Endodermal cell (in vitro differentiated cells): ENCODE measurements around the gene ZBTB7A. TPM values are rescaled to one million over a fixed set of nuclear protein-coding genes. Genes with fewer than 3 reads are reported as not detected.

Experiments
- DNase-seq: peaks from one replicate; pipeline ENCODE4 v3.0.0-alpha.2; 2017
- H3K27ac ChIP-seq: 2 replicates; pipeline ENCODE4 v1.5.1; 2013; ENCODE audit warnings: mild to moderate bottlenecking, low read depth, low read length, moderate library complexity
- H3K27me3 ChIP-seq: 2 replicates; pipeline ENCODE4 v1.6.1; 2013; ENCODE audit warnings: mild to moderate bottlenecking, low read length, moderate library complexity; ENCODE audit not compliant: insufficient read depth, control insufficient read depth, poor library complexity, severe bottlenecking
- H3K36me3 ChIP-seq: 2 replicates; pipeline ENCODE4 v1.7.0; 2013; ENCODE audit warnings: mild to moderate bottlenecking, low read length, moderate library complexity; ENCODE audit not compliant: control insufficient read depth, insufficient read depth
- H3K4me1 ChIP-seq: one replicate; pipeline ENCODE4 v1.7.0; 2013; ENCODE audit warnings: low read length; ENCODE audit not compliant: control insufficient read depth, insufficient read depth
- H3K4me3 ChIP-seq: 2 replicates; pipeline ENCODE4 v1.5.1; 2013; ENCODE audit warnings: mild to moderate bottlenecking, low read length, moderate library complexity
- H3K9ac ChIP-seq: 2 replicates; pipeline ENCODE4 v1.6.1; 2013; ENCODE audit warnings: mild to moderate bottlenecking, low read length, moderate library complexity; ENCODE audit not compliant: poor library complexity, severe bottlenecking; ENCODE audit errors: extremely low read depth
- H3K9me3 ChIP-seq: 2 replicates; pipeline ENCODE4 v1.6.1; 2013; ENCODE audit warnings: mild to moderate bottlenecking, low read length, moderate library complexity; ENCODE audit not compliant: control insufficient read depth
- H3K27ac Mint-ChIP-seq: 2 replicates; pipeline ENCODE4 v1.8.0; 2020; ENCODE audit warnings: mixed read lengths
- H3K27me3 Mint-ChIP-seq: 2 replicates; pipeline ENCODE4 v1.8.0; 2021; ENCODE audit warnings: mild to moderate bottlenecking, mixed read lengths; ENCODE audit not compliant: insufficient read depth
- H3K36me3 Mint-ChIP-seq: 2 replicates; pipeline ENCODE4 v1.8.0; 2020; ENCODE audit warnings: low read depth, mixed read lengths
- H3K4me1 Mint-ChIP-seq: 2 replicates; pipeline ENCODE4 v1.8.0; 2020; ENCODE audit warnings: mixed read lengths
- H3K4me3 Mint-ChIP-seq: 2 replicates; pipeline ENCODE4 v1.8.0; 2020; ENCODE audit warnings: mild to moderate bottlenecking, moderate library complexity, mixed read lengths
- H3K9me3 Mint-ChIP-seq: 2 replicates; pipeline ENCODE4 v1.8.0; 2020; ENCODE audit warnings: mild to moderate bottlenecking, mixed read lengths
- CTCF ChIP-seq: fragments of 200-600 bp; sonication (generic); conservative IDR thresholded peaks from 2 replicates; pipeline ENCODE4 v1.5.0; 2021; ENCODE audit warnings: antibody characterized with exemption, mild to moderate bottlenecking
- WGBS, 2 experiments: methylation state at CpG; one replicate each; pipeline versions ENCODE4 v1.1.5 to v1.1.7; 2013; ENCODE audit warnings: missing lambda C conversion rate in 2 of 2, mixed read lengths in 1 of 2; ENCODE audit not compliant: insufficient coverage in 1 of 2, insufficient read length in 1 of 2; 5-methylcytosine and 5-hydroxymethylcytosine counted together
- total RNA-seq, 2 donors: library from RNA; stranded (reverse); fragmentation: NEBNext Ultra II Directional in 1 of 2; extraction: Animal tissue kit (Norgen Biotek cat#: 25700) in 1 of 2; gene quantifications; 2 replicates in 1 of 2; 3 replicates in 1 of 2; pipeline ENCODE4 v1.2.1, GENCODE V29; 2021

ZBTB7A gene
- total RNA-seq, 2 donors from 2014 or later, result 19.2 to 22.1 TPM

GRCh38 chr19:4080473-4080872 lies 13.8 kb upstream of the ZBTB7A start:
- Histone ChIP-seq H3K4me1 (no peaks in the 10 kb centered on the region), H3K27ac (no peak overlapping the region), H3K9me3 (no peaks in the 10 kb centered on the region), H3K4me3 (no peak overlapping the region), H3K9ac (no peak overlapping the region), H3K27me3 (no peaks in the 10 kb centered on the region), H3K36me3 (no peaks in the 10 kb centered on the region)
- H3K27me3 Mint-ChIP-seq, result no peaks in the 10 kb centered on the region
- no peaks in the 10 kb centered on the region for H3K36me3 Mint-ChIP-seq
- no peak overlapping the region for H3K4me3 Mint-ChIP-seq
- no peak overlapping the region for H3K27ac Mint-ChIP-seq
- H3K9me3 Mint-ChIP-seq, result no peaks in the 10 kb centered on the region
- no peak for DNase-seq
- WGBS, 2 experiments, result 89% methylated on average over 6 of the region's 6 CpGs; no CpG with 5 or more reads in 1 of the 2 experiments
- TF ChIP-seq CTCF, result no peak
- no peaks in the 10 kb centered on the region for H3K4me1 Mint-ChIP-seq

- no peak for TF ChIP-seq CTCF
- Histone ChIP-seq H3K36me3 (no peaks in the 10 kb centered on the region), H3K4me1 (no peaks in the 10 kb centered on the region), H3K27ac (no peak overlapping the region), H3K9me3 (no peaks in the 10 kb centered on the region), H3K9ac (no peak overlapping the region), H3K27me3 (no peaks in the 10 kb centered on the region), H3K4me3 (no peak overlapping the region)
- Mint-ChIP-seq H3K4me3 (no peak overlapping the region), H3K9me3 (no peaks in the 10 kb centered on the region), H3K36me3 (no peaks in the 10 kb centered on the region), H3K27ac (no peak overlapping the region), H3K4me1 (no peaks in the 10 kb centered on the region), H3K27me3 (no peaks in the 10 kb centered on the region)
- peak; percentile 68 for DNase-seq
- 72% methylated on average over 11 to 28 of the region's 33 CpGs for WGBS, 2 experiments
Measured at GRCh38 chr19:4077800-4078684, 11.3 kb upstream of the ZBTB7A start.

GRCh38 chr19:4077007-4077374 lies 10.3 kb upstream of the ZBTB7A start:
- TF ChIP-seq CTCF, result no peak
- Histone ChIP-seq H3K27me3 (no peaks in the 10 kb centered on the region), H3K36me3 (no peaks in the 10 kb centered on the region), H3K4me1 (no peaks in the 10 kb centered on the region), H3K9me3 (no peaks in the 10 kb centered on the region), H3K4me3 (no peak overlapping the region), H3K27ac (no peak overlapping the region), H3K9ac (no peak overlapping the region)
- no peaks in the 10 kb centered on the region for H3K4me1 Mint-ChIP-seq
- H3K36me3 Mint-ChIP-seq, result no peaks in the 10 kb centered on the region
- H3K9me3 Mint-ChIP-seq, result no peaks in the 10 kb centered on the region
- no peaks in the 10 kb centered on the region for H3K27me3 Mint-ChIP-seq
- H3K27ac Mint-ChIP-seq, result no peak overlapping the region
- 75% methylated on average over 3 of the region's 3 CpGs; no CpG with 5 or more reads in 1 of the 2 experiments for WGBS, 2 experiments
- peak; percentile 64 for DNase-seq
- H3K4me3 Mint-ChIP-seq, result no peak overlapping the region
